HEK293T (cell line): Measurements from ENCODE around the gene NABP2.

Source experiments
- CTCF ChIA-PET: fragments of 350-600 bp; formaldehyde crosslinking; extraction: SDS; loops from one replicate; lab custom pipeline; 2021; ENCODE audit warnings: antibody characterized with exemption, inconsistent platforms; lab: Yijun Ruan, JAX
- POLR2A ChIA-PET: fragments of 350-600 bp; formaldehyde crosslinking; extraction: SDS; loops from one replicate; lab custom pipeline; 2020; ENCODE audit warnings: antibody characterized with exemption, inconsistent platforms; lab: Yijun Ruan, JAX
- DNase-seq: peaks from one replicate; pipeline ENCODE4 v3.0.0; 2012; ENCODE audit warnings: mixed read lengths; ENCODE audit errors: extremely low spot score
- ARNT ChIP-seq: fragments of 450-650 bp; IDR thresholded peaks from 2 replicates; pipeline ENCODE4 v1.6.1; 2017; ENCODE audit warnings: mild to moderate bottlenecking
- BHLHE40 ChIP-seq: fragments of 450-650 bp; IDR thresholded peaks from 2 replicates; pipeline ENCODE4 v1.6.1; 2016; ENCODE audit warnings: mild to moderate bottlenecking, moderate library complexity, borderline replicate concordance
- CTBP1 ChIP-seq: fragments of 450-650 bp; IDR thresholded peaks from 2 replicates; pipeline ENCODE4 v1.6.1; 2016; ENCODE audit warnings: borderline replicate concordance
- ELF4 ChIP-seq: fragments of 450-650 bp; IDR thresholded peaks from 2 replicates; pipeline ENCODE4 v1.6.1; 2017; ENCODE audit warnings: antibody characterized with exemption
- FOXA1 ChIP-seq: fragments of 450-650 bp; IDR thresholded peaks from 2 replicates; pipeline ENCODE4 v1.6.1; 2016; ENCODE audit warnings: mild to moderate bottlenecking
- FOXK2 ChIP-seq: fragments of 450-650 bp; IDR thresholded peaks from 2 replicates; pipeline ENCODE4 v1.6.1; 2016; ENCODE audit warnings: mild to moderate bottlenecking
- FOXM1 ChIP-seq: fragments of 450-650 bp; IDR thresholded peaks from 2 replicates; pipeline ENCODE4 v1.6.1; 2017; ENCODE audit warnings: mild to moderate bottlenecking, borderline replicate concordance
- HDGF ChIP-seq: fragments of 450-650 bp; IDR thresholded peaks from 2 replicates; pipeline ENCODE4 v1.6.1; 2017; ENCODE audit warnings: antibody characterized with exemption, borderline replicate concordance
- L3MBTL2 ChIP-seq: fragments of 450-650 bp; conservative IDR thresholded peaks from 2 replicates; pipeline ENCODE4 v1.6.1; 2016; ENCODE audit warnings: mild to moderate bottlenecking
- LEF1 ChIP-seq: fragments of 450-650 bp; IDR thresholded peaks from 2 replicates; pipeline ENCODE4 v1.6.1; 2017; ENCODE audit warnings: mild to moderate bottlenecking, borderline replicate concordance
- NFRKB ChIP-seq: fragments of 450-650 bp; IDR thresholded peaks from 2 replicates; pipeline ENCODE4 v1.6.1; 2016; ENCODE audit warnings: mild to moderate bottlenecking, moderate library complexity
- SP1 ChIP-seq: fragments of 450-650 bp; IDR thresholded peaks from 2 replicates; pipeline ENCODE4 v1.6.1; 2017
- SUZ12 ChIP-seq: fragments of 450-650 bp; IDR thresholded peaks from 2 replicates; pipeline ENCODE4 v1.6.1; 2016; ENCODE audit warnings: mild to moderate bottlenecking
- TARDBP ChIP-seq: fragments of 450-650 bp; IDR thresholded peaks from 2 replicates; pipeline ENCODE4 v1.6.1; 2016
- ZNF384 ChIP-seq: fragments of 450-650 bp; IDR thresholded peaks from 2 replicates; pipeline ENCODE4 v1.6.1; 2016
- TF ChIP-seq, protein P1 (sequence below): fragments of 450-650 bp; IDR thresholded peaks from 2 replicates; pipeline ENCODE4 v1.6.1; 2016

The NABP2 gene

DNA sequence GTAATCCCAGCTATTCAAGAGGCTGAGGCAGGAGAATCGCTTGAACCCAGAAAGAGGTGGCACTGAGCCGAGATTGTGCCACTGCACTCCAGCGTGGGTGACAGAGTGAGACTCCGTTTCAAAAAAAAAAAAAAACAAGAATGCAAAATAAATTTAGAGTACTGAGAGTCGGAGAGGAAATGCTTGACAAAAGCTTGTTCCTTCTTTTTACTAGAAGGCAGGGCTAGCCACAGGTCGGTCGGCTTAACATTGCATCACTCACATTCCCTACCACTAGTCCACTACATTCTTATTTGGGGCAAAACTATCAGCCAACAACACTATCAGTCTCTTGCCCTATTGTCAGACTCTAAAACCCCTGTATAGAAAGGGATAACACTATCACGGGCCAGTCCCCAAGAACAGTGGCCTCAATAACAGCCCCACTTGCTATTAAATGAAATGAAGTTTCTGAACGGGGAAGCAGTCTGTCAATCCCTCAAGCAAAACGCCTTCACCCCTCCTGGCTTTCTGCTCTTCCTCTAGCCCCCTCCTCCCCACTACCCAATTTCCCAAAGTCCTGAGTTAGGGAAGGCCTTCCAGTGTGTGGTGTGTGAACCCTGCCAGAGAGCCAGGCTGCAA lies 3.4 kb upstream of the NABP2 start:
- no peak for TF ChIP-seq NFRKB
- no peak for TF ChIP-seq SUZ12
- no peak for TF ChIP-seq CTBP1
- TF ChIP-seq FOXK2: no peak
- no peak for TF ChIP-seq ZNF384
- TF ChIP-seq FOXA1: no peak
- TF ChIP-seq BHLHE40: no peak
- no peak for TF ChIP-seq ARNT
- TF ChIP-seq LEF1: no peak
- no peak for TF ChIP-seq FOXM1
- no peak for TF ChIP-seq L3MBTL2
- TF ChIP-seq SP1: no peak
- CTCF ChIA-PET: interaction anchor here (1.2 to 3.3 kb wide), 3 partner anchors 12 to 21 kb away, joined by 4 to 28 read pairs (median 13); no protein-coding TSS in a partner anchor
- POLR2A ChIA-PET: interaction anchor here (0.9 to 3.2 kb wide), 16 partner anchors 9 to 143 kb away, joined by 3 to 70 read pairs (median 14); partner anchors contain the start of genes ANKRD52, CNPY2, COQ10A and ESYT1
- no peak for DNase-seq

- POLR2A ChIA-PET: interaction anchor here (0.8 to 3.2 kb wide), 34 partner anchors 8 to 391 kb away, joined by 3 to 70 read pairs (median 8); partner anchors contain the start of genes ANKRD52, CNPY2, COQ10A and ESYT1
- CTCF ChIA-PET: interaction anchor here (0.8 to 3.3 kb wide), 9 partner anchors 10 to 102 kb away, joined by 3 to 28 read pairs (median 7); partner anchors contain the start of genes ANKRD52 and SMARCC2
- TF ChIP-seq FOXM1 (no peak), L3MBTL2 (0 out of 2 replicates have a peak, but pooled peaks have one; percentile 14), ZNF384 (no peak), ARNT (no peak)
- TF ChIP-seq, protein P1, sequence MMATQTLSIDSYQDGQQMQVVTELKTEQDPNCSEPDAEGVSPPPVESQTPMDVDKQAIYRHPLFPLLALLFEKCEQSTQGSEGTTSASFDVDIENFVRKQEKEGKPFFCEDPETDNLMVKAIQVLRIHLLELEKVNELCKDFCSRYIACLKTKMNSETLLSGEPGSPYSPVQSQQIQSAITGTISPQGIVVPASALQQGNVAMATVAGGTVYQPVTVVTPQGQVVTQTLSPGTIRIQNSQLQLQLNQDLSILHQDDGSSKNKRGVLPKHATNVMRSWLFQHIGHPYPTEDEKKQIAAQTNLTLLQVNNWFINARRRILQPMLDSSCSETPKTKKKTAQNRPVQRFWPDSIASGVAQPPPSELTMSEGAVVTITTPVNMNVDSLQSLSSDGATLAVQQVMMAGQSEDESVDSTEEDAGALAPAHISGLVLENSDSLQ: peak; percentile 80
- DNase-seq: peak; percentile 55
Observed at GRCh38 chr12:56221232-56221756, 2.8 kb upstream of the NABP2 start.

- DNase-seq: peak; percentile 95
- no peak for TF ChIP-seq NFRKB
- TF ChIP-seq HDGF: 0 out of 2 replicates have a peak, but pooled peaks have one; percentile 83
- TF ChIP-seq L3MBTL2: peak; percentile 64; the same call in 1 of the 2 replicates
- TF ChIP-seq ARNT: no peak
- TF ChIP-seq FOXA1: no peak
- TF ChIP-seq BHLHE40: no peak
- TF ChIP-seq FOXM1: no peak
- no peak for TF ChIP-seq CTBP1
- no peak for TF ChIP-seq LEF1
- TF ChIP-seq SP1: no peak
- ChIA-PET CTCF (interaction anchor here (0.6 to 3.3 kb wide), 13 partner anchors 11 to 195 kb away, joined by 3 to 28 read pairs (median 4); partner anchors contain the start of genes ANKRD52 and SMARCC2), POLR2A (interaction anchor here (0.8 to 3.2 kb wide), 38 partner anchors 9 to 391 kb away, joined by 3 to 70 read pairs (median 7); partner anchors contain the start of genes ANKRD52, CNPY2, COQ10A and ERBB3)
Observed at GRCh38 chr12:56221757-56222530, 2.2 kb upstream of the NABP2 start, which contains the start of gene RNF41. Gene RNF41 (minus strand): TSS chr12:56221922. CDS start chr12:56214047, 7,875 bp downstream.

DNA sequence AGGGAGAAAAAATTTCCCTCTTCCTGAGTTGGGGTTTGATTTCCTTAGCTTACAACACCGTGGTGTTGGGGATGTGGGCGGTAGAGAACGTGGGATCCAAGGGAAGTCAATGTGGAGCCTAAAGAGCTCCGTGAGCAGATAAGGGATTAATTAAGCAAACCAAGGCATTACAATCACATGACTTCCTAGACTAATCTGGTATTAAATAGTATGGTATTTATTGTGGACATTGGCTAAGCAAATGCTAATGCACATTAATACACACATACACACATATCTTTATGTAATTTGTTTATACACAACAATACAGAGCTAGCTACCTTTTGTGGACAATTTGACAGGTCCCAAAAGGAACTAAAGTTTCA lies 1.6 kb upstream of the NABP2 start:
- CTCF ChIA-PET: interaction anchor here (0.7 to 3.3 kb wide), 9 partner anchors 14 to 195 kb away, joined by 3 to 28 read pairs (median 7); partner anchors contain the start of genes ANKRD52 and SMARCC2
- no peak for TF ChIP-seq ELF4
- no peak for TF ChIP-seq L3MBTL2
- TF ChIP-seq LEF1: no peak
- TF ChIP-seq CTBP1: no peak
- TF ChIP-seq, protein P1: no peak
- no peak for TF ChIP-seq ARNT
- TF ChIP-seq SUZ12: no peak
- TF ChIP-seq NFRKB: no peak
- TF ChIP-seq TARDBP: no peak
- no peak for TF ChIP-seq HDGF
- no peak for DNase-seq
- POLR2A ChIA-PET: interaction anchor here (1.0 to 3.2 kb wide), 28 partner anchors 9 to 392 kb away, joined by 3 to 70 read pairs (median 8); partner anchors contain the start of genes ANKRD52, COQ10A, ERBB3 and ESYT1

- no peak for TF ChIP-seq HDGF
- TF ChIP-seq, protein P1: no peak; the same call in 1 of the 2 replicates
- no peak for TF ChIP-seq SUZ12
- DNase-seq: no peak
- ChIA-PET POLR2A (interaction anchor here (2.4 kb wide), 1 partner anchor 105 kb away, joined by 37 read pairs; the partner anchor contains the start of gene ZC3H10), CTCF (no interaction called here)
Observed at GRCh38 chr12:56223571-56224101, 506 bp upstream of the NABP2 start.
